ENCODE measurements around the gene CCDC184. TPM values are rescaled to one million over a fixed set of nuclear protein-coding genes. Genes with fewer than 3 reads are reported as not detected.

CCDC184 gene
- total and polyA plus RNA-seq, 12 donors: 1.4 to 12.8 (median 6.7) TPM

DNA sequence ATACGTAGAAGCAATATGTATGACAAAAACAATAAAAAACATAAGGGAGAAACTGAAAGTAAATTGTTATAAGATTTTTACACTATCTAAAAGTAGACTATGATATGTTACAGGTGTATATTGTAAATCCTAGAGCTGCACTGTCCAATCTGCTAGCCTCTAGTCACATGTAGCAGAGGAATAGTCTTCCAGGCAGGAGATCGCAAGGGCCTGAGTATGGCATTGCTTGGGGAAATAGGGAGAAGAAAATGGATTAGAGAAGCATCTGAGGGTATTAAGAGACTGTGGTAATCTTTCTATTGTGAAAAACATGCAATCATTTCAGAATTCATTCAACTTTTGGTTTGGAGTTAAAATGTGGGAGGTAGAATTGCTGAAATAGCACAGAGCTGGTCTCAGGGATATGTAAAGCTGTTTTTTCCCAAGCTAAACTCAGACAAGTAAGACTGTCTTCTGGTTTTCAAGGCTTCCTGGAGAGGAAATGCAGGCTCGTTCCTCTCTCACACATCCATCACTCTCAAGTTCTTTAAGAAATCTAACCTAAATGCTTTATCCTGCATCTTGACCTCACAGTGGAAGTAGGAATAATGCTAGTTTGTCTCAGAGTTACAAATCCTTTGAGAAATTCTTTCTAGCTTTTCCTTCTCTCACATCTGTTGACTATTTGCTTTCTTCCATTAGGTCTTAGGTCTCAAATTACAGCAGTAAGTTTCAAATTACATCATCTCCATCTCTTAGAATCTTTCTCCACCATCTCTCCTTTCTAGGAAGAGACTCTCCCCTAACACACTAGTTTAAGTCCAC, 7.6 kb upstream of the CCDC184 start:
- H3K36me3 ChIP-seq (replicated peaks in 1 of 2): no peaks in the 10 kb centered on the region
- H3K9me3 ChIP-seq (replicated peaks in 1 of 3): no peaks in the 10 kb centered on the region
- 58 to 68% (median 66%) methylated on average over 3 of the region's 3 CpGs for WGBS, 4 donors
- H3K4me1 ChIP-seq (replicated peaks in 1 of 2): no peaks in the 10 kb centered on the region
- H3K27ac ChIP-seq: no peak overlapping the region
- intact Hi-C loops (cut with DNase I): no loop called here
- no peak for DNase-seq
- no peaks in the 10 kb centered on the region for H3K27me3 ChIP-seq
- no peak overlapping the region for H3K4me3 ChIP-seq
- TF ChIP-seq CTCF (IDR thresholded peaks at IDR 0.05) (no peak), POLR2A (IDR thresholded peaks at IDR 0.05) (no peak)

- no peaks in the 10 kb centered on the region for H3K4me1 ChIP-seq (replicated peaks in 1 of 2)
- H3K9me3 ChIP-seq (replicated peaks in 1 of 3): no peaks in the 10 kb centered on the region
- no peak overlapping the region for H3K4me3 ChIP-seq
- no peak for DNase-seq
- H3K27ac ChIP-seq: no peak overlapping the region
- TF ChIP-seq POLR2A (IDR thresholded peaks at IDR 0.05) (no peak), CTCF (IDR thresholded peaks at IDR 0.05) (no peak)
- no peaks in the 10 kb centered on the region for H3K36me3 ChIP-seq (replicated peaks in 1 of 2)
- intact Hi-C loops (cut with DNase I): no loop called here
- H3K27me3 ChIP-seq: no peaks in the 10 kb centered on the region
These were observed 7.1 kb upstream of the CCDC184 start for GRCh38 chr12:48176417-48176751.

GRCh38 chr12:48177982-48178381, 5.5 kb upstream of the CCDC184 start:
- Histone ChIP-seq H3K9me3 (replicated peaks in 1 of 3) (no peaks in the 10 kb centered on the region), H3K4me1 (replicated peaks in 1 of 2) (peaks cover 0 to 8% of the 10 kb centered on the region in 2 donors), H3K36me3 (replicated peaks in 1 of 2) (no peaks in the 10 kb centered on the region), H3K27ac (no peak overlapping the region), H3K4me3 (no peak overlapping the region), H3K27me3 (no peaks in the 10 kb centered on the region)
- TF ChIP-seq POLR2A (IDR thresholded peaks at IDR 0.05): no peak
- no peak for TF ChIP-seq CTCF (IDR thresholded peaks at IDR 0.05)
- no peak for DNase-seq
- 69 to 80% (median 77%) methylated on average over 4 of the region's 4 CpGs for WGBS, 4 donors
- intact Hi-C loops (cut with DNase I): no loop called here

- Histone ChIP-seq H3K27ac (no peak overlapping the region), H3K36me3 (replicated peaks in 1 of 2) (no peaks in the 10 kb centered on the region), H3K4me3 (no peak overlapping the region), H3K9me3 (replicated peaks in 1 of 3) (no peaks in the 10 kb centered on the region), H3K4me1 (replicated peaks in 1 of 2) (peaks cover 5 to 19% of the 10 kb centered on the region in 2 donors), H3K27me3 (no peaks in the 10 kb centered on the region)
- 96 to 100% (median 98%) methylated on average over 1 of the region's 1 CpG for WGBS, 4 donors
- TF ChIP-seq CTCF (IDR thresholded peaks at IDR 0.05) (no peak), POLR2A (IDR thresholded peaks at IDR 0.05) (no peak)
- DNase-seq: no peak
- intact Hi-C loops (cut with DNase I): no loop called here
These were observed 4.0 kb upstream of the CCDC184 start for GRCh38 chr12:48179466-48179865.

Measured in adrenal gland (tissue), 12 donors.